ENCODE data around the gene COA3.

COA3 gene

GRCh38 chr17:42817866-42818265 is 19.4 kb upstream of the COA3 start:
- no peak for DNase-seq (ENCODE audit: low spot score)

GRCh38 chr17:42814633-42815399 is 16.3 kb upstream of the COA3 start:
- DNase-seq (ENCODE audit: low spot score), result no peak

- no peak for DNase-seq (ENCODE audit: low spot score)
These were observed 10.7 kb upstream of the COA3 start for GRCh38 chr17:42809250-42809649.

GRCh38 chr17:42806249-42806648 is 7.7 kb upstream of the COA3 start:
- DNase-seq (ENCODE audit: low spot score), result no peak

- no peak for DNase-seq (ENCODE audit: low spot score)
These were observed 6.4 kb upstream of the COA3 start for GRCh38 chr17:42804918-42805367.

- DNase-seq (ENCODE audit: low spot score), result no peak
These were observed 4.8 kb upstream of the COA3 start for GRCh38 chr17:42803074-42803883.

- no peak for DNase-seq (ENCODE audit: low spot score)
These were observed 507 bp downstream of the COA3 start for GRCh38 chr17:42798011-42798382.

- no peak for DNase-seq (ENCODE audit: low spot score)
These were observed 1.2 kb downstream of the COA3 start for GRCh38 chr17:42797067-42798007.

GRCh38 chr17:42796066-42796758 is 2.3 kb downstream of the COA3 start:
- no peak for DNase-seq (ENCODE audit: low spot score)

- no peak for DNase-seq (ENCODE audit: low spot score)
These were observed 3.0 kb downstream of the COA3 start for GRCh38 chr17:42795465-42795864.

GRCh38 chr17:42795061-42795460 is 3.4 kb downstream of the COA3 start:
- no peak for DNase-seq (ENCODE audit: low spot score)

GRCh38 chr17:42792545-42792944 is 6.0 kb downstream of the COA3 start:
- DNase-seq (ENCODE audit: low spot score), result no peak

- no peak for DNase-seq (ENCODE audit: low spot score)
These were observed 6.6 kb downstream of the COA3 start for GRCh38 chr17:42791948-42792347.

- DNase-seq (ENCODE audit: low spot score), result no peak
These were observed 11.2 kb downstream of the COA3 start for GRCh38 chr17:42787266-42787665.

GRCh38 chr17:42784811-42785592 is 13.5 kb downstream of the COA3 start:
- no peak for DNase-seq (ENCODE audit: low spot score)

GRCh38 chr17:42784409-42784808 is 14.1 kb downstream of the COA3 start:
- DNase-seq (ENCODE audit: low spot score), result no peak

GRCh38 chr17:42783791-42784138 is 14.7 kb downstream of the COA3 start:
- no peak for DNase-seq (ENCODE audit: low spot score)

- no peak for DNase-seq (ENCODE audit: low spot score)
These were observed 15.3 kb downstream of the COA3 start for GRCh38 chr17:42783062-42783790.

GRCh38 chr17:42782166-42783061 is 16.1 kb downstream of the COA3 start:
- no peak for DNase-seq (ENCODE audit: low spot score)
